ENCODE results near the gene CCSER1. TPM values are rescaled to one million over a fixed set of nuclear protein-coding genes. Genes with fewer than 3 reads are reported as not detected.

CCSER1 gene
- total RNA-seq, 4 donors from 2014 or later = 3.2 to 17.3 (median 10.2) TPM

- TF ChIP-seq, protein P1, sequence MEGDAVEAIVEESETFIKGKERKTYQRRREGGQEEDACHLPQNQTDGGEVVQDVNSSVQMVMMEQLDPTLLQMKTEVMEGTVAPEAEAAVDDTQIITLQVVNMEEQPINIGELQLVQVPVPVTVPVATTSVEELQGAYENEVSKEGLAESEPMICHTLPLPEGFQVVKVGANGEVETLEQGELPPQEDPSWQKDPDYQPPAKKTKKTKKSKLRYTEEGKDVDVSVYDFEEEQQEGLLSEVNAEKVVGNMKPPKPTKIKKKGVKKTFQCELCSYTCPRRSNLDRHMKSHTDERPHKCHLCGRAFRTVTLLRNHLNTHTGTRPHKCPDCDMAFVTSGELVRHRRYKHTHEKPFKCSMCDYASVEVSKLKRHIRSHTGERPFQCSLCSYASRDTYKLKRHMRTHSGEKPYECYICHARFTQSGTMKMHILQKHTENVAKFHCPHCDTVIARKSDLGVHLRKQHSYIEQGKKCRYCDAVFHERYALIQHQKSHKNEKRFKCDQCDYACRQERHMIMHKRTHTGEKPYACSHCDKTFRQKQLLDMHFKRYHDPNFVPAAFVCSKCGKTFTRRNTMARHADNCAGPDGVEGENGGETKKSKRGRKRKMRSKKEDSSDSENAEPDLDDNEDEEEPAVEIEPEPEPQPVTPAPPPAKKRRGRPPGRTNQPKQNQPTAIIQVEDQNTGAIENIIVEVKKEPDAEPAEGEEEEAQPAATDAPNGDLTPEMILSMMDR (IDR thresholded peaks at IDR 0.05) = no peak
- DNase-seq (ENCODE audit: low spot score) (no peak), ATAC-seq (ENCODE audit: low FRiP score) (no peak)
Measured at GRCh38 chr4:91099666-91100065, 972.5 kb downstream of the CCSER1 start.

- DNase-seq (ENCODE audit: low spot score) = no peak
- no peak for ATAC-seq (ENCODE audit: low FRiP score)
- TF ChIP-seq, protein P1 (IDR thresholded peaks at IDR 0.05) = no peak
Measured at GRCh38 chr4:91108751-91109150, 981.6 kb downstream of the CCSER1 start.

DNA sequence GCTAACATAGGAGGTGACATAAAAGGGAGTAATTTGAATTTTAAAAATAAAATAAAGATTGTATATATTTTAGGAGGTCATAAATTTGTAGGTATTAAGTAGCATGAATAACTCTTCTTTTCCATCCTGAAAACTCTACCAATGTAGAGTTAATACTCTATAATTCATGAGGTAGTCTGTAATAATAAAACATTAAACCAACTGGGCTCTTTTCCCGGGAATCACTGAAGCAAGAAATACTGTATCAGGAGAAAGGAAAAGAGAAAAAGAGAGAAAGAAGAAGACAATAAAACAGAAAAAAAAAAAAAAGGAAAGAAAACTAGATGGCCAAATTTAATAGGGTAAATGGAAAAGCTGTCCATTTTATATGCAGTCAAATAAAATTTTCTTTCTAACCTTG is 984.4 kb downstream of the CCSER1 start:
- ATAC-seq (ENCODE audit: low FRiP score) (no peak), DNase-seq (ENCODE audit: low spot score) (no peak)
- TF ChIP-seq, protein P1 (IDR thresholded peaks at IDR 0.05) = no peak

DNA sequence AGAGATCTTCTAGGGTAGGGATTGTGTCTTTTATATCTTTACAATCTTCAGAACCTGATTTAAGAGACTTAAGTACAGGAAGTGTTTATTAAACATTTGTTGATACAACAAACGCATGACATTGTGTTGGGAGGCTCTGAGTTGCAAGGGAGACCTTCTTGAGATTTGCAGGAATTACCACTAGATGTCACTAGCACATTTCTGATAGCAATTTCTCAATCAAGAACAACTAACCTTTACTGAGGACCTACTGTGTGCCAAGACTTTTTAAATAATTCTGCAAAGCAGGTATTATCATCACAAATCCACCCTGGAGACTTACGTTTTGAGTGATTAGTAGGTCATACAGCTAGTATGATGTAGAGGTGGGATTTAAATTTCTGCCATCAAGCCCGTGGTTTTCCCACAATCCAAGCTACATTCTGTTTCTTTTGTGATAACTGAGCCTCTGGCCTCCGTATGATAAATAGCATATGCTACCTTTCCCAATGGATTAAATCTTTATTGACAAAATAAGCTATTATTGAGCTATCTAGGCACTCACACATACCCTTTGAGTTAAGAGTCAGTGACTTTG is 986.0 kb downstream of the CCSER1 start:
- no peak for DNase-seq (ENCODE audit: low spot score)
- TF ChIP-seq, protein P1 (IDR thresholded peaks at IDR 0.05) = no peak
- no peak for ATAC-seq (ENCODE audit: low FRiP score)

DNA sequence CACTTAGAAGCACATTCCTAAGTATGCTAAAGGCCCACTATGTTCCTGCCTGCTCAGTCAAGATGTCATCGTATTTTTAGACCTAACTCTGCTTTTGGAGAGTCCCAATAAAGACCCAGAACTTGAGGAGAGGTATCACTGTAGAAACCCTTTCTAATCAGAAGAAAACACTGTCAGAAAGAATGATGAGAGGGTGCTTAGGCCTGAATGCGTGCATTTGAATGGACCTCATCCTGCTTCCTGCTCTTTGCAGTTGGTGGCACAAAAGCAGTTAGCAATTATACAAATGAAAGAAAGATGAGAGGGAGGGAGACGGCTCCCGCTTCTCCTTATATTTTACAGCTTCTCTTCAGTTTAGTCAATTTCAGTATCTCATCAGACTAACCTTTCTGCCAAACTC is 987.2 kb downstream of the CCSER1 start:
- DNase-seq (ENCODE audit: low spot score) (no peak), ATAC-seq (ENCODE audit: low FRiP score) (no peak)
- TF ChIP-seq, protein P1 (IDR thresholded peaks at IDR 0.05) = no peak

DNA sequence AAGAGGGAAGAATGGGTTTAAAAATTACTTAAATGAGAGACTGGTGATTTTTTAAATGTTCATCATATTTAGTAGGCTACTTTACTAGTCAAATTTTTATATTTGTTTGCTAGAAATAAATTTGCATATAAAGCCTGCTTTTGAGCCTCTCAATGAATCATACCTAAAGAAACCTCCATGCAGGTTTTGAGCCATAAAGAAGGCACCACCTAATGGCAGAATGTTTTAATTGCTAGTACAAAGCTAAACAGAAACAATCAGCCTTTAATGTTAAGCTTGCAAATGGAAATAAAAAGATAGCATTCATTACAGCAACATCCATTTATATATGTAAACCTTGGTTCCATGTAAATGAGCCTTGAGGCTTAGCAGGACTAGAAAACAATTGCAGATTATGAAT is 989.7 kb downstream of the CCSER1 start:
- TF ChIP-seq, protein P1 (IDR thresholded peaks at IDR 0.05) = no peak
- no peak for ATAC-seq (ENCODE audit: low FRiP score)
- DNase-seq (ENCODE audit: low spot score) = no peak

DNA sequence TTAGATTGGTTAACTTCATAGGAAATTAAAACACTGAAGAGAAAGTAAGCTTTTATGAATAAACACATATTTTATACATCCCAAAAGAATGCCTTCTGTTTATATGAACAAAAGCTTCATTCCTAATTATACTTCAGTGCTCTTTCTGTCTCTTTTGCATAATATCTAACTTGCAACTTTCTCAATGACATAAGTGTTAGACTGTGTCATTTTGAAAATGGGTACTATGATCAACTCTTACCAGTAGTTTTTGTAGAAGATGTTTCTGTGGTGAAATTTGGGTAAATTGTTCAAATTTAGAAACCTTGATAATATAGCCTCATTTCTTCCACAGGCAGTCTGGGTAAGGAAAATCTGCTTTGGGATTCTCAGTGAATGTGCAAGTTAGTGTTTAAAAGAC is 991.4 kb downstream of the CCSER1 start:
- DNase-seq (ENCODE audit: low spot score) (no peak), ATAC-seq (ENCODE audit: low FRiP score) (no peak)
- TF ChIP-seq, protein P1 (IDR thresholded peaks at IDR 0.05) = no peak

Measured in omental fat pad (tissue), 4 donors.